WTC11 (cell line): Measurements from ENCODE around the gene AGO3. TPM values are rescaled to one million over a fixed set of nuclear protein-coding genes. Genes with fewer than 3 reads are reported as not detected.

Experiments used
- ATAC-seq: fragments of 200-7000 bp; cut with Tn5 transposase; 2 replicates; pipeline ENCODE4 v1.10.0; 2021; ENCODE audit warnings: mild to moderate bottlenecking, moderate library complexity
- CTCF ChIA-PET: fragments of 300-600 bp; sonication (Branson Sonifier 250); formaldehyde crosslinking; loops from one replicate; lab custom pipeline; 2021; ENCODE audit warnings: antibody characterized with exemption; lab: Charles Lee
- POLR2A ChIA-PET: fragments of 350-600 bp; sonication (Branson Sonifier 250); formaldehyde crosslinking; loops from one replicate; lab custom pipeline; 2021; ENCODE audit warnings: antibody characterized with exemption; lab: Charles Lee
- DNase-seq: peaks from one replicate; pipeline ENCODE4 v3.0.0; 2021; ENCODE audit warnings: low spot score
- H3K27ac Mint-ChIP-seq: 2 replicates; pipeline ENCODE4 v1.8.0; 2021; ENCODE audit warnings: mixed read lengths
- H3K27me3 Mint-ChIP-seq: 2 replicates; pipeline ENCODE4 v1.8.0; 2021; ENCODE audit warnings: low read depth, mild to moderate bottlenecking, moderate library complexity, mixed read lengths
- H3K36me3 Mint-ChIP-seq: 2 replicates; pipeline ENCODE4 v1.8.0; 2021; ENCODE audit warnings: mixed read lengths
- H3K4me1 Mint-ChIP-seq: 2 replicates; pipeline ENCODE4 v1.8.0; 2022; ENCODE audit warnings: mixed read lengths
- H3K4me3 Mint-ChIP-seq: 2 replicates; pipeline ENCODE4 v1.8.0; 2021; ENCODE audit warnings: mild to moderate bottlenecking, moderate library complexity, mixed read lengths
- H3K9me3 Mint-ChIP-seq: 2 replicates; pipeline ENCODE4 v1.8.0; 2021; ENCODE audit warnings: mixed read lengths
- CREM ChIP-seq: sonication (generic); formaldehyde crosslinking; IDR thresholded peaks from 2 replicates; pipeline ENCODE4 v1.8.1; 2022; ENCODE audit warnings: mild to moderate bottlenecking, missing genetic modification reagents, moderate library complexity
- E2F4 ChIP-seq: sonication (generic); formaldehyde crosslinking; IDR thresholded peaks from 2 replicates; pipeline ENCODE4 v1.8.1; 2022; ENCODE audit warnings: low read depth, mild to moderate bottlenecking, moderate library complexity, missing genetic modification reagents, borderline replicate concordance
- FOXK1 ChIP-seq: sonication (generic); formaldehyde crosslinking; IDR thresholded peaks from 2 replicates; pipeline ENCODE4 v1.8.0; 2022; ENCODE audit warnings: mild to moderate bottlenecking, moderate library complexity, missing genetic modification reagents
- FOXP4 ChIP-seq: sonication (generic); formaldehyde crosslinking; IDR thresholded peaks from 2 replicates; pipeline ENCODE4 v1.8.0; 2022; ENCODE audit warnings: mild to moderate bottlenecking, missing genetic modification reagents
- HMGA2 ChIP-seq: fragments of 250-450 bp; sonication (Bioruptor Pico); IDR thresholded peaks from 2 replicates; pipeline ENCODE4 v1.4.0; 2021; ENCODE audit warnings: mild to moderate bottlenecking, moderate library complexity
- IRF1 ChIP-seq: sonication (generic); formaldehyde crosslinking; IDR thresholded peaks from 2 replicates; pipeline ENCODE4 v1.8.0; 2023; ENCODE audit warnings: missing genetic modification reagents
- IRF2 ChIP-seq: sonication (generic); formaldehyde crosslinking; IDR thresholded peaks from 2 replicates; pipeline ENCODE4 v1.8.0; 2022; ENCODE audit warnings: low read depth, missing genetic modification reagents, borderline replicate concordance
- MAX ChIP-seq: sonication (generic); formaldehyde crosslinking; IDR thresholded peaks from 2 replicates; pipeline ENCODE4 v1.8.0; 2022; ENCODE audit warnings: mild to moderate bottlenecking, missing genetic modification reagents
- MXD4 ChIP-seq: fragments of 250-450 bp; sonication (Bioruptor Pico); IDR thresholded peaks from 2 replicates; pipeline ENCODE4 v1.8.0; 2021; ENCODE audit warnings: mild to moderate bottlenecking, moderate library complexity, borderline replicate concordance
- NFYB ChIP-seq: sonication (generic); formaldehyde crosslinking; conservative IDR thresholded peaks from 2 replicates; pipeline ENCODE4 v1.8.0; 2022; ENCODE audit warnings: low read depth, missing genetic modification reagents
- STAT6 ChIP-seq: sonication (generic); formaldehyde crosslinking; conservative IDR thresholded peaks from 2 replicates; pipeline ENCODE4 v1.8.1; 2023; ENCODE audit warnings: mild to moderate bottlenecking, low read depth, missing genetic modification reagents, moderate library complexity
- TEAD4 ChIP-seq: sonication (generic); formaldehyde crosslinking; IDR thresholded peaks from 2 replicates; pipeline ENCODE4 v1.8.0; 2022; ENCODE audit warnings: mild to moderate bottlenecking, missing genetic modification reagents
- USF2 ChIP-seq: sonication (generic); formaldehyde crosslinking; IDR thresholded peaks from 2 replicates; pipeline ENCODE4 v1.8.1; 2023; ENCODE audit warnings: mild to moderate bottlenecking, missing genetic modification reagents, moderate library complexity
- ZNF138 ChIP-seq: sonication (generic); formaldehyde crosslinking; conservative IDR thresholded peaks from 2 replicates; pipeline ENCODE4 v1.8.1; 2022; ENCODE audit warnings: mild to moderate bottlenecking, moderate library complexity, missing genetic modification reagents
- ZNF281 ChIP-seq: sonication (generic); formaldehyde crosslinking; IDR thresholded peaks from 2 replicates; pipeline ENCODE4 v1.8.0; 2023; ENCODE audit warnings: mild to moderate bottlenecking, missing genetic modification reagents
- ZNF423 ChIP-seq: fragments of 250-450 bp; sonication (Bioruptor Pico); IDR thresholded peaks from 2 replicates; pipeline ENCODE4 v2.1.2; 2022; ENCODE audit warnings: mild to moderate bottlenecking, moderate library complexity
- ZNF425 ChIP-seq: fragments of 250-450 bp; sonication (Bioruptor Pico); conservative IDR thresholded peaks from 2 replicates; pipeline ENCODE4 v1.9.0; 2021; ENCODE audit warnings: mild to moderate bottlenecking
- ZNF671 ChIP-seq: fragments of 250-450 bp; sonication (Bioruptor Pico); IDR thresholded peaks from 2 replicates; pipeline ENCODE4 v1.8.0; 2021; ENCODE audit warnings: mild to moderate bottlenecking
- total RNA-seq: library from RNA; stranded (reverse); gene quantifications from 3 replicates; pipeline ENCODE4 v1.2.3, GENCODE V29; 2021

AGO3 gene
- total RNA-seq, 1 experiment from 2014 or later = 26.8 TPM

GRCh38 chr1:36076979-36077573 is 146.2 kb downstream of the AGO3 start:
- ATAC-seq (no peak), DNase-seq (no peak)
- ChIA-PET POLR2A (no interaction called here), CTCF (no interaction called here)
- Mint-ChIP-seq H3K27ac (no peak overlapping the region), H3K27me3 (no peaks in the 10 kb centered on the region; the same call in 1 of the 2 replicates), H3K4me3 (no peak overlapping the region), H3K4me1 (peaks cover 3% of the 10 kb centered on the region; the same call in 1 of the 2 replicates), H3K9me3 (no peaks in the 10 kb centered on the region), H3K36me3 (no peaks in the 10 kb centered on the region)
- no peak for TF ChIP-seq MAX (CRISPR knock-in tag)
- TF ChIP-seq HMGA2 (CRISPR knock-in tag) = peak; percentile 94
- no peak for TF ChIP-seq MXD4 (CRISPR knock-in tag)

- no peak overlapping the region for H3K4me3 Mint-ChIP-seq
- TF ChIP-seq FOXP4 (CRISPR knock-in tag) = no peak
- TF ChIP-seq FOXK1 (CRISPR knock-in tag) = no peak
- no peak for TF ChIP-seq ZNF423 (CRISPR knock-in tag)
- TF ChIP-seq ZNF138 (CRISPR knock-in tag) = no peak
- TF ChIP-seq IRF2 = no peak
- TF ChIP-seq ZNF671 (CRISPR knock-in tag) = no peak
- no peak for TF ChIP-seq TEAD4 (CRISPR knock-in tag)
- TF ChIP-seq USF2 (CRISPR knock-in tag) = no peak
- no peak for TF ChIP-seq ZNF281 (CRISPR knock-in tag)
- no peak for TF ChIP-seq STAT6 (CRISPR knock-in tag)
- no peak for TF ChIP-seq CREM (CRISPR knock-in tag)
- no peak for TF ChIP-seq E2F4
- no peak for TF ChIP-seq ZNF425 (CRISPR knock-in tag)
- no peak for TF ChIP-seq NFYB (CRISPR knock-in tag)
- TF ChIP-seq IRF1 = no peak
- peaks cover 5% of the 10 kb centered on the region for H3K4me1 Mint-ChIP-seq
- no peak overlapping the region for H3K27ac Mint-ChIP-seq
- ChIA-PET CTCF (interaction anchor here (0.9 kb wide), 1 partner anchor 55 kb away, joined by 3 read pairs; no protein-coding TSS in a partner anchor), POLR2A (no interaction called here)
- ATAC-seq (no peak), DNase-seq (no peak)
- H3K36me3 Mint-ChIP-seq = no peaks in the 10 kb centered on the region
- H3K9me3 Mint-ChIP-seq = no peaks in the 10 kb centered on the region
- peaks cover 2% of the 10 kb centered on the region for H3K27me3 Mint-ChIP-seq
Measured at GRCh38 chr1:36080236-36080635, 149.3 kb downstream of the AGO3 start.
